HG02870 (cell line): ENCODE measurements around the gene KCNK3.
"Not testable (repeated sequence)": the region's sequence is repeated elsewhere in the genome, so short reads cannot be mapped to it uniquely, and the experiment has no call there.

Experiments used
- ATAC-seq: cut with Tn5 transposase; IDR thresholded peaks from one replicate; pipeline ENCODE4 v1.9.1; 2021; ENCODE audit warnings: mild to moderate bottlenecking, moderate library complexity; ENCODE audit not compliant: unreplicated experiment

The KCNK3 gene

GRCh38 chr2:26692279-26692896, at the start of gene KCNK3:
TSS of gene KCNK3 (plus strand) at chr2:26692722. CDS start at chr2:26692876, 154 bp downstream.
- no peak for ATAC-seq

GRCh38 chr2:26644188-26644835, 48.2 kb upstream of the KCNK3 start:
- ATAC-seq = no peak

GRCh38 chr2:26645762-26646161, 46.8 kb upstream of the KCNK3 start:
- ATAC-seq = no peak

GRCh38 chr2:26646986-26647672, 45.4 kb upstream of the KCNK3 start:
- ATAC-seq = no peak

GRCh38 chr2:26647981-26648380, 44.5 kb upstream of the KCNK3 start:
- ATAC-seq = no peak

GRCh38 chr2:26648516-26648915, 44.0 kb upstream of the KCNK3 start:
- no peak for ATAC-seq

GRCh38 chr2:26649322-26649721, 43.2 kb upstream of the KCNK3 start:
- ATAC-seq = no peak

- no peak for ATAC-seq
Measured at GRCh38 chr2:26649992-26650712, 42.4 kb upstream of the KCNK3 start.

- ATAC-seq = no peak
Measured at GRCh38 chr2:26650713-26651469, 41.6 kb upstream of the KCNK3 start.

GRCh38 chr2:26651470-26651771, 41.1 kb upstream of the KCNK3 start:
- ATAC-seq = no peak

GRCh38 chr2:26651799-26652198, 40.7 kb upstream of the KCNK3 start:
- no peak for ATAC-seq

- no peak for ATAC-seq
Measured at GRCh38 chr2:26652361-26653041, 40.0 kb upstream of the KCNK3 start.

GRCh38 chr2:26653207-26654060, 39.1 kb upstream of the KCNK3 start:
- ATAC-seq = no peak

GRCh38 chr2:26654061-26654340, 38.5 kb upstream of the KCNK3 start:
- no peak for ATAC-seq

- not testable (repeated sequence) for ATAC-seq
Measured at GRCh38 chr2:26655120-26655519, 37.4 kb upstream of the KCNK3 start.

- ATAC-seq = no peak
Measured at GRCh38 chr2:26655611-26656195, 36.8 kb upstream of the KCNK3 start.

GRCh38 chr2:26657265-26657664, 35.3 kb upstream of the KCNK3 start:
- ATAC-seq = no peak

- no peak for ATAC-seq
Measured at GRCh38 chr2:26658691-26659346, 33.7 kb upstream of the KCNK3 start.
